GM20000 (cell line): ENCODE measurements around the gene CAPN15.
A peak's percentile ranks its signal among the peaks of the same experiment; 100 is the strongest.

Source experiments
- DNase-seq: peaks from one replicate; pipeline ENCODE4 v3.0.0; 2012; ENCODE audit warnings: low spot score
- TF ChIP-seq, protein P1 (sequence below): IDR thresholded peaks from 2 replicates; pipeline ENCODE4 v1.5.1; 2012; ENCODE audit warnings: mild to moderate bottlenecking, control low read depth; ENCODE audit errors: extremely low read depth, missing control alignments

Gene CAPN15

DNA sequence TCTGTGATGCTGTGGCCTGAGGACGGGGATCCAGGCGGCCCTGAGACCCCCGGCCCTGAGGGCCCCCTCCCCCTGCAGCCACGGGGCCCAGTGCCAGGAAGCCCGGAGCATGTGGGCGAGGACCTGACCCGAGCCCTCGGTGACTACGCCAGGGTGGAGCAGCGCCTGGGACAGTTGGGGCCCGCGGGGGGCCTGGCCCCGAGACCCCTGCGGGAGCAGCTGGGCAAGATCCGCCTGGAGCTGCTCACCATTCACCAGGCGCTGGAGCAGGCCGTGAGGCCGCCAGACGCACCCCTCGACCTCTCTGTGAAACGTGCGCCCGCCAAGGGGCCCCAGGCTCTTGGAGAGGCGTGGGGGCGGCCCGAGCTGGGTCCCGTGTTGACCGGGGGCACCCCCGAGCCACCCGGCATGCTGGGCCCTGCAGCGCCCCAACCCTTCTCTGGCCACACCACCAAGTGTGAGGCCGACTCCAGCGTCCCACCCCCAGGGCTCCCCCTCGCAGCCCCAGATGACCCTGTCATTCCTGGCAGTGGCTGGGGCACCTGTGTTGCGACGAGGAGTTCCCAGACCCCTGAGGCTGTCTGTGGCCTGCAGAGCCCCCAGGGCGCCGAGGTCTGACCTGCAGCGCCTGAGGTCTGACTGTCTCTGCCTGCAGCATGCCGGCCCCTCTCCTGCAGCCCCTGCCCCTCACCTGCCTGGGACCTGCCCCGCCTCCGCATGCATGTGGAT lies 37.3 kb downstream of the CAPN15 start:
- TF ChIP-seq, protein P1, sequence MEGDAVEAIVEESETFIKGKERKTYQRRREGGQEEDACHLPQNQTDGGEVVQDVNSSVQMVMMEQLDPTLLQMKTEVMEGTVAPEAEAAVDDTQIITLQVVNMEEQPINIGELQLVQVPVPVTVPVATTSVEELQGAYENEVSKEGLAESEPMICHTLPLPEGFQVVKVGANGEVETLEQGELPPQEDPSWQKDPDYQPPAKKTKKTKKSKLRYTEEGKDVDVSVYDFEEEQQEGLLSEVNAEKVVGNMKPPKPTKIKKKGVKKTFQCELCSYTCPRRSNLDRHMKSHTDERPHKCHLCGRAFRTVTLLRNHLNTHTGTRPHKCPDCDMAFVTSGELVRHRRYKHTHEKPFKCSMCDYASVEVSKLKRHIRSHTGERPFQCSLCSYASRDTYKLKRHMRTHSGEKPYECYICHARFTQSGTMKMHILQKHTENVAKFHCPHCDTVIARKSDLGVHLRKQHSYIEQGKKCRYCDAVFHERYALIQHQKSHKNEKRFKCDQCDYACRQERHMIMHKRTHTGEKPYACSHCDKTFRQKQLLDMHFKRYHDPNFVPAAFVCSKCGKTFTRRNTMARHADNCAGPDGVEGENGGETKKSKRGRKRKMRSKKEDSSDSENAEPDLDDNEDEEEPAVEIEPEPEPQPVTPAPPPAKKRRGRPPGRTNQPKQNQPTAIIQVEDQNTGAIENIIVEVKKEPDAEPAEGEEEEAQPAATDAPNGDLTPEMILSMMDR, result no peak
- no peak for DNase-seq

DNA sequence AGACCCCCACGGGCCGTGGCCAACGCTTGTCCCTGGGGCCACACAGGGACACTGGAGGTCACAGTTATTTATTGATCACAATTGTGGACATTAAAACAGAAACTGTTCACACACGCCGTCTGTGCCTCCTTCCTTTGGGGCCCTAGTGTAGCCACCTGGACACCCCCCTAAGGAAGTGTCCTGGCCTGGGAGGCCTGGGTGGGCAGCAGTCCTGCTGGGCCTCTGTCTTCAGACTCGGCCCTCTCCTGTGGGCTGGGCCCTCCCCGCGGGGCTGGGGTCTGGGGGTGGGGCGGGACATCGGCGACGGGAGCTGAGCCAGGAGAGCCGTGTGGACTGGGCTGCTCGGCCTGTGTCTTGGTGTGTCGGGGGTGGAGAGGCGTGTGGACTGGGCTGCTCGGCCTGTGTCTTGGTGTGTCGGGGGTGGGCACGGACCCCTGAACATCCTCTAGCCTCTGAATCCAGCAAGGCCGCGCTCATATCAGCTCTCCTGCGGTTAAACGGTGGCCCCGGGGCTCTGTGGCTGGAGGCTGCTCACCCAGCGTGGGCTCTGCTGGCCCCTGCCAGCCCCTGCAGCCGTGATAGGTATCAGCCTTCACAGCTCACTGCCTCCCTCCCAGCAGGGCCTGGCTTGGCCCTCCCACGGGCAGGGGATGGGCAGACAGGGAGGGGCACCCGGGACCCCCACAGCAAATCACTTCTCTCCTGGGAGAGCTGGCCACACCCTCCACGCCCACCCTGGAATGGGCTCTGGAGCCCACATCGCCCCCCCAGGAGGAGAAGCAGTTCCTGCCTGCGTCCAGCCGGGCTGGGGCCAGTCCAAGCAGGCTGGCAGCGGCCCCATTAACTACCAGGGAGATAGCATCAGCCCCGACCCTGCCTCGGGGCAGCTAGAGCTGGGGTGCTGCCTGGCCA lies 38.2 kb downstream of the CAPN15 start:
- DNase-seq, result no peak
- TF ChIP-seq, protein P1, result no peak

DNA sequence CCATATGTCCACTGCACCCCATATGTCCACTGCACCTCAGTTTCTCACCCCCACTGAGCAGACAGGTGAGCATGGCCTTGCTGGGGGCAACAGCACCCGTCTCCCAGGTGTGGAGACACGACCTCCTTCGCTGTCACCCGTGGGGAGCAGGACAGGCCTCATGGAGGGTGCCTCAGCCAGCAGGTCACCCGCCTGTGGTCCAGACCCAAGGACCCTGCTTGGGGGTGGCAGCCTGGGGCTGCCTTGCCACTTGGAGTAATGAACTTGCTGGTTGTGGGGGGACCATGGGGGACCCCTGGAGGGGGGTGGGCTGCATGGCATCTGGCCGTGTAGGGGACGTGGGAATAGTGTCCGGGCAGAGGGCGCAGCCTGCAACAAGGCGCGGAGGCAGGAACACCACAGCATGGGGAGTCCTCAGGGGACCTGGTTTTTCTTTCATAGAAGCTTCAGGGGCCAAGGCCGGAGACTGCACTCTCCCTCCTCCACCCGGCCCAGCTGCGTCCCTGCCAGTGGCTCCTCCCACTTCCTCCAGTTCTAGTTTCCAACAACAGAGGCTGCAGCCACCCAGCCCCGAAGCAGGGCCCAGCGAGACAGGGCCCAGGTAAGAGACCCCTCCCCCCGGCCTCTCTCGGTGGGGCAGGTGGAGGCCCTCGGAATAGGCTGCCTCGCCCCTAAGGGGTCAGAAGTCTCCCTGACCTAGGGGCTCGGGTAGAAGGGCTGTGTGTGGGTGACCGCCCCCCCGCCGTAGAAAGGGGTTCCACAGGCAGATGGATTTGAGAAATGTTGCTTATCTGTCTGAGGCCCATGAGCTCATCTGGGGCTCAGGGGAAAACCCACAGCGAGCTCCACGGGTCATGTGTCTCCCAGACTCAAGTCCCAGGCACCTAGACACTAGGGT lies 39.2 kb downstream of the CAPN15 start, which contains the start of gene NHLRC4:
Gene NHLRC4, plus strand, starts transcription at position 531 of the 898 bp plus-strand sequence. CDS start 1,043 bp downstream, outside the sequence.
- TF ChIP-seq, protein P1, result no peak
- peak; percentile 95 for DNase-seq

DNA sequence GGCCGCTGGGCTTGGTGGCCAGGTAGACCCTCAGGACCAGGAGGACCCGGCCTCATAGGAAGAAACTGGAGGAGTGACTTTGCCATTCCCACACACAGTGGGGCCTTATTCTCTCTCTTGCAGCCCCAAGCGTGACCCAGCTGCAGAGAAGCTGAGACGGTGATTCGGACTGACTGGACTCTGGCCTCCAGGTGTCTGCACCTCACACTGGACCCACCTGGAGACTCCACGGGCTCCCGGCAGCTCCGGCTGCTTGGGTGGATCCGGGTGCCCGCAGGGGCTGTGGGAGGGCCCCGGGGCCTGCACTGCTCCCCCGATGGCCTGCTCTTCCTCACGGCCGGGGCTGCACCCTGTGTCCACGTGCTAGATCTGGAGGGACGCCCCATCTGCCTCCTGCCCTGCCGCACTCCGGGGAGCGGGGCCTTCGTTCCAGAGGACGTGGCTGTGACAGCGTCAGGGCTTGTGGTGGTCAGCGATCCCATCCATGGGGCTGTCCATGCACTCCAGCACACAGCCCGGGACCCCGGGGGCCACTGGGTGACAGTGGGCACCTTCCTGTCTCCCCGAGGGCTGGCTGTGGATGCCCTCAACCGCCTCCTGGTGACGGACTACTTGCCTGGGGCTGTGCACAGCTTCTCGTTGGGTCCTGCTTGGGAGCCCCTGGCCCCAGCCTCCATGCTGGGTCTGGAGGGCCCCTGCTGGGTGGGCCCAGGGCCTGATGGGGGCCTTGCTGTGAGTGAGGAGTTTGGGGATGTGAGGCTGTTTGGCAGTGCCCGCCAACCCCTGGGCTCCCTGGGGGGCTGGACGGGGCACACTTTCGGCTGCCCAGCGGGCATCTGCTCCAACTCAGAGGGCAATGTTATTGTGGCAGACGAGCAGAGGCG lies 40.1 kb downstream of the CAPN15 start:
- DNase-seq, result no peak
- TF ChIP-seq, protein P1, result no peak

DNA sequence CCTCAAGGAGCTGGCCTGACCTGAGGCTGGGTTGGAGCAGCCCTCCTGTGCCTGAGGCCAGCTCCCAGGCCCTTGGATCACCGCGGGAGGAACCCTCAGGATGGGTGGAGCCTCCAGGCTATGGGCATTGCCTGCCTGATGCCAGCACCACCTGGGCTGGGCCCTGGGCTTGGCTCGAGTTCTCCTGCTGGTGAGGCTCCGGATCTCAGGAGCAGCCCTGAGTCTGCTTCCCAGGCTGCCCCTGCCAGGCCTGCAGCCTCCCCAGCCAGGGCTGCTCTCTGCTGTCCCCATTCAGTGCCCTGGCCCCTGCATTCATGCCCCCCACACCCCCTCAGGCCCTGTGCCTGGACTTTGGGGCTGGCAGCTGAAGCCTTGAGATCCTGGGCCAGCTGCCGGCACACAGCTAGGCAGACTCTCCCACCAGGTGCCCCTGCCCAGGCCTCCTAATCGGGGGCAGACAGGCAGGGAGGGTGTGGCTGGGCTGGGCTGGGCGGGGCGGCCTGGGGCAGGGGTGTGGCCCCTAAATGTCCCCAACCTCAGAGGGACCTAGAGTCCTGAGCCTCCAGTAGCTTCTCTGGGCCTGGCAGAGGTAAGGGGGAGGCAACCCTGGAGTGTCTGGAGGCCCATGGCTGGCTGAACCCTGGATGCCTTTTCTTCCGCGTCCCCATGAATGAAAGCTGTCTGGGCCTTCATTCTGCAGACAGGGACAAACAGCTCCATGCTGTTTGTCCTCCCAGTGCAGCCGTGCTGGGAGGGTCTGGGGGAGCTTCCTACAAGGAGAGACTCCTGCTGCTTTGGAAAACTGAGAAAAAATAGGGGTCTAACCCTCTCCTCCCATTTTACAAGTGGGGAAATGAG lies 41.1 kb downstream of the CAPN15 start:
- no peak for DNase-seq
- TF ChIP-seq, protein P1, result no peak
